ENCODE data around the gene KIF3B.
"Not testable (repeated sequence)": the region's sequence is repeated elsewhere in the genome, so short reads cannot be mapped to it uniquely, and the experiment has no call there.

The KIF3B gene

GRCh38 chr20:32319100-32319499, 41.6 kb downstream of the KIF3B start:
- 93% methylated on average over 2 of the region's 6 CpGs for WGBS (ENCODE audit: insufficient coverage)
- H3K4me1 ChIP-seq (ENCODE audit: control extremely low read depth in 1 of 4, control insufficient read depth in 4 of 4, insufficient read depth in 4 of 4, low read length in 3 of 4) = no peaks in the 10 kb centered on the region
- no peaks in the 10 kb centered on the region for H3K9me3 ChIP-seq (ENCODE audit: control extremely low read depth in 1 of 5, control insufficient read depth in 4 of 5, insufficient read depth in 2 of 5, low read depth in 1 of 5, low read length in 4 of 5)
- ChIA-PET CTCF (no interaction called here), POLR2A (no interaction called here)
- no peak overlapping the region for H3K4me3 ChIP-seq (ENCODE audit: control insufficient read depth in 1 of 7, extremely low read depth in 1 of 7, insufficient read depth in 4 of 7, low read depth in 2 of 7, low read length in 6 of 7)
- peaks cover 4 to 19% (median 17%) of the 10 kb centered on the region in 4 experiments for H3K36me3 ChIP-seq (ENCODE audit: control insufficient read depth in 4 of 4, insufficient read depth in 4 of 4, low read length in 3 of 4)
- no peaks in the 10 kb centered on the region for H3K27me3 ChIP-seq (replicated peaks in 2 of 5; ENCODE audit: control insufficient read depth in 4 of 5, insufficient read depth in 5 of 5, low read length in 4 of 5)
- no peak for DNase-seq
- no peak overlapping the region for H3K27ac ChIP-seq (ENCODE audit: insufficient read depth in 1 of 2, low read depth in 1 of 2, low read length in 2 of 2, poor library complexity in 1 of 2, severe bottlenecking in 2 of 2)

GRCh38 chr20:32320305-32320704, 42.9 kb downstream of the KIF3B start:
- Histone ChIP-seq H3K4me3 (ENCODE audit: control insufficient read depth in 1 of 7, extremely low read depth in 1 of 7, insufficient read depth in 4 of 7, low read depth in 2 of 7, low read length in 6 of 7) (no peak overlapping the region), H3K4me1 (ENCODE audit: control extremely low read depth in 1 of 4, control insufficient read depth in 4 of 4, insufficient read depth in 4 of 4, low read length in 3 of 4) (no peaks in the 10 kb centered on the region), H3K36me3 (ENCODE audit: control insufficient read depth in 4 of 4, insufficient read depth in 4 of 4, low read length in 3 of 4) (peaks cover 4 to 18% (median 14%) of the 10 kb centered on the region in 4 experiments), H3K9me3 (ENCODE audit: control extremely low read depth in 1 of 5, control insufficient read depth in 4 of 5, insufficient read depth in 2 of 5, low read depth in 1 of 5, low read length in 4 of 5) (no peaks in the 10 kb centered on the region), H3K27ac (ENCODE audit: insufficient read depth in 1 of 2, low read depth in 1 of 2, low read length in 2 of 2, poor library complexity in 1 of 2, severe bottlenecking in 2 of 2) (no peak overlapping the region), H3K27me3 (replicated peaks in 2 of 5; ENCODE audit: control insufficient read depth in 4 of 5, insufficient read depth in 5 of 5, low read length in 4 of 5) (no peaks in the 10 kb centered on the region)
- CTCF ChIA-PET = no interaction called here
- POLR2A ChIA-PET = no interaction called here
- WGBS (ENCODE audit: insufficient coverage) = no CpG with 5 or more reads among the region's 1 CpG
- DNase-seq = no peak

DNA sequence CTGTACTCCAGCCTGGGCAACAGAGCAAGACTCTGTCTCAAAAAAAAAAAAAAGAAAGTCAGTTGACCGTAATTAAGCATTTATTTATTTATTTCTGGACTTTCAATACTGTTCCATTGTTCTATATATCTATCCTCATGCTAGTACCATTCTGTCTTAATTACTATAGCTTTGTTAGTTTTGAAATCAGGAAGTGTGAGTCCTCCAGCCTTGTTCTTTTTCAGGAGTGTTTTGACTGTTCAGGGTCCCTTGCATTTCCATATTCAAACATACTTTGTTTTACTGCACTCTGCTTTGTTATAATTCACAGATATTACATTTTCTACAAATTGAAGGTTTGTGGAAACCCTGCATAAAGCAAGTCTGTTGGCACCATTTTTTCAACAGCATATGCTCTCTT, 43.9 kb downstream of the KIF3B start:
- CTCF ChIA-PET = no interaction called here
- Histone ChIP-seq H3K9me3 (ENCODE audit: control extremely low read depth in 1 of 5, control insufficient read depth in 4 of 5, insufficient read depth in 2 of 5, low read depth in 1 of 5, low read length in 4 of 5) (no peaks in the 10 kb centered on the region), H3K36me3 (ENCODE audit: control insufficient read depth in 4 of 4, insufficient read depth in 4 of 4, low read length in 3 of 4) (peaks cover 4 to 16% (median 11%) of the 10 kb centered on the region in 4 experiments), H3K27ac (ENCODE audit: insufficient read depth in 1 of 2, low read depth in 1 of 2, low read length in 2 of 2, poor library complexity in 1 of 2, severe bottlenecking in 2 of 2) (no peak overlapping the region), H3K4me3 (ENCODE audit: control insufficient read depth in 1 of 7, extremely low read depth in 1 of 7, insufficient read depth in 4 of 7, low read depth in 2 of 7, low read length in 6 of 7) (no peak overlapping the region), H3K4me1 (ENCODE audit: control extremely low read depth in 1 of 4, control insufficient read depth in 4 of 4, insufficient read depth in 4 of 4, low read length in 3 of 4) (no peaks in the 10 kb centered on the region), H3K27me3 (replicated peaks in 2 of 5; ENCODE audit: control insufficient read depth in 4 of 5, insufficient read depth in 5 of 5, low read length in 4 of 5) (no peaks in the 10 kb centered on the region)
- POLR2A ChIA-PET = no interaction called here
- no peak for DNase-seq
- WGBS (ENCODE audit: insufficient coverage) = no CpG with 5 or more reads among the region's 1 CpG

DNA sequence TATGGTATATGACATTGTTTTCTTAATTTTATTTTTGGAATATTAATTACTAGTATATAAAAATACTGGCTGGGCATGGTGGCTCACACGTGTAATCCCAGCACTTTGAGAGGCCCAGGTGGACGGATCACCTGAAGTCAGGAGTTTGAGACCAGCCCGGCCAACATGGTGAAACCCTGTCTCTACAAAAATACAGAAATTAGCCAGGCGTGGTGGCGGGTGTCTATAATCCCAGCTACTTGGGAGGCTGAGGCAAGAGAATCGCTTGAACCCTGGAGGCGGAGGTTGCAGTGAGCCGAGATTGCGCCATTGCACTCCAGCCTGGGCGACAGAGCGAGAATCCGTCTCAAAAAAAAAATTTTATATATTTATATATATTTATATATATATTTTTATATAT, 44.8 kb downstream of the KIF3B start:
- H3K4me1 ChIP-seq (ENCODE audit: control extremely low read depth in 1 of 4, control insufficient read depth in 4 of 4, insufficient read depth in 4 of 4, low read length in 3 of 4); H3K27me3 ChIP-seq (replicated peaks in 2 of 5; ENCODE audit: control insufficient read depth in 4 of 5, insufficient read depth in 5 of 5, low read length in 4 of 5); DNase-seq; POLR2A ChIA-PET; H3K4me3 ChIP-seq (ENCODE audit: control insufficient read depth in 1 of 7, extremely low read depth in 1 of 7, insufficient read depth in 4 of 7, low read depth in 2 of 7, low read length in 6 of 7); CTCF ChIA-PET; H3K27ac ChIP-seq (ENCODE audit: insufficient read depth in 1 of 2, low read depth in 1 of 2, low read length in 2 of 2, poor library complexity in 1 of 2, severe bottlenecking in 2 of 2); H3K9me3 ChIP-seq (ENCODE audit: control extremely low read depth in 1 of 5, control insufficient read depth in 4 of 5, insufficient read depth in 2 of 5, low read depth in 1 of 5, low read length in 4 of 5): not testable (repeated sequence)
- H3K36me3 ChIP-seq (ENCODE audit: control insufficient read depth in 4 of 4, insufficient read depth in 4 of 4, low read length in 3 of 4) = peaks cover 0 to 12% (median 8%) of the 10 kb centered on the region in 4 experiments
- WGBS (ENCODE audit: insufficient coverage) = 97% methylated on average over 4 of the region's 12 CpGs

DNA sequence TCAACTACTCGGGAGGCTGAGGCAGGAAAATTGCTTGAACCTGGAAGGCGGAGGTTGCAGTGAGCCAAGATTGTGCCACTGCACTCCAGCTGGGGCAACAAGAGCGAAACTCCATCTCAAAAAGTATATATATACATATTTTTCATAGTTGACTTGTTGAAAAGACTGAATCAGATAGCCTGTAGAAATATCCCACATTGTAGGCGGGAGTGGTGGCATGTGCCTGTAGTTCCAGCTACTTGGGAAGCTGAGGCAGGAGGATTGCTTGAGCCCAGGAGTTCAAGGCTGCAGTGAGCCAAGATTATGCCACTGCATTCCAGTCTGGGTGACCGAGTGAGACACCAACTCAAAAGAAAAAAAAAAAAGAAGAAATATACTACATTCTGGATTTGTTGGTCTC, 46.3 kb downstream of the KIF3B start:
- H3K4me3 ChIP-seq (ENCODE audit: control insufficient read depth in 1 of 7, extremely low read depth in 1 of 7, insufficient read depth in 4 of 7, low read depth in 2 of 7, low read length in 6 of 7); DNase-seq; H3K27me3 ChIP-seq (replicated peaks in 2 of 5; ENCODE audit: control insufficient read depth in 4 of 5, insufficient read depth in 5 of 5, low read length in 4 of 5); H3K27ac ChIP-seq (ENCODE audit: insufficient read depth in 1 of 2, low read depth in 1 of 2, low read length in 2 of 2, poor library complexity in 1 of 2, severe bottlenecking in 2 of 2); H3K9me3 ChIP-seq (ENCODE audit: control extremely low read depth in 1 of 5, control insufficient read depth in 4 of 5, insufficient read depth in 2 of 5, low read depth in 1 of 5, low read length in 4 of 5); POLR2A ChIA-PET; H3K4me1 ChIP-seq (ENCODE audit: control extremely low read depth in 1 of 4, control insufficient read depth in 4 of 4, insufficient read depth in 4 of 4, low read length in 3 of 4): not testable (repeated sequence)
- CTCF ChIA-PET = interaction anchor here (1.0 to 1.5 kb wide), 2 partner anchors 9 to 10 kb away, joined by 3 read pairs; no protein-coding TSS in a partner anchor
- no CpG with 5 or more reads among the region's 5 CpGs for WGBS (ENCODE audit: insufficient coverage)
- peaks cover 0 to 15% (median 7%) of the 10 kb centered on the region in 4 experiments for H3K36me3 ChIP-seq (ENCODE audit: control insufficient read depth in 4 of 4, insufficient read depth in 4 of 4, low read length in 3 of 4)

- Histone ChIP-seq H3K9me3 (ENCODE audit: control extremely low read depth in 1 of 5, control insufficient read depth in 4 of 5, insufficient read depth in 2 of 5, low read depth in 1 of 5, low read length in 4 of 5) (no peaks in the 10 kb centered on the region), H3K36me3 (ENCODE audit: control insufficient read depth in 4 of 4, insufficient read depth in 4 of 4, low read length in 3 of 4) (peaks cover 0 to 18% (median 10%) of the 10 kb centered on the region in 4 experiments), H3K27me3 (replicated peaks in 2 of 5; ENCODE audit: control insufficient read depth in 4 of 5, insufficient read depth in 5 of 5, low read length in 4 of 5) (no peaks in the 10 kb centered on the region), H3K4me3 (ENCODE audit: control insufficient read depth in 1 of 7, extremely low read depth in 1 of 7, insufficient read depth in 4 of 7, low read depth in 2 of 7, low read length in 6 of 7) (no peak overlapping the region), H3K27ac (ENCODE audit: insufficient read depth in 1 of 2, low read depth in 1 of 2, low read length in 2 of 2, poor library complexity in 1 of 2, severe bottlenecking in 2 of 2) (no peak overlapping the region), H3K4me1 (ENCODE audit: control extremely low read depth in 1 of 4, control insufficient read depth in 4 of 4, insufficient read depth in 4 of 4, low read length in 3 of 4) (peaks cover 0 to 5% (median 0%) of the 10 kb centered on the region in 4 experiments)
- DNase-seq = no peak
- ChIA-PET CTCF (interaction anchor here (1.9 kb wide), 1 partner anchor 9 kb away, joined by 5 read pairs; no protein-coding TSS in a partner anchor), POLR2A (no interaction called here)
- 53% methylated on average over 2 of the region's 6 CpGs for WGBS (ENCODE audit: insufficient coverage)
Measured at GRCh38 chr20:32325706-32326503, 48.5 kb downstream of the KIF3B start.

DNA sequence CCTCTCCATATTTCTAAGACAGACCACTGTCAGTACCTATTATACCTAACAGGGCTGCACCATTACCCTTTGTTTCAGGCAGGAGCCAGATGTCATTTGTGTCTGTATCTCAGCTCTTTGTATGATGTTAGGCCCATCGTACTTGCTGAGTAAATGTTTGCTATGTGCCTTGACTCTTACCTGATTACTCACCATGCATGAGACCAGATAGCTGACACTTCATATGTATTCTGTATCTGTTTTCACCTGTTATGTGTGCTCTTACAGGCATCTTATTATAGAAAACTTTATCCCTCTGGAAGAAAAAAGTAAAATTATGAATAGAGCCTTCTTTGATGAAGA, 49.0 kb downstream of the KIF3B start:
- CTCF ChIA-PET = interaction anchor here (1.9 kb wide), 1 partner anchor 9 kb away, joined by 5 read pairs; no protein-coding TSS in a partner anchor

More for the DNA sequence above, 49.0 kb downstream of the KIF3B start:
- Histone ChIP-seq H3K27ac (ENCODE audit: insufficient read depth in 1 of 2, low read depth in 1 of 2, low read length in 2 of 2, poor library complexity in 1 of 2, severe bottlenecking in 2 of 2) (no peak overlapping the region), H3K4me1 (ENCODE audit: control extremely low read depth in 1 of 4, control insufficient read depth in 4 of 4, insufficient read depth in 4 of 4, low read length in 3 of 4) (peaks cover 0 to 11% (median 0%) of the 10 kb centered on the region in 4 experiments), H3K27me3 (replicated peaks in 2 of 5; ENCODE audit: control insufficient read depth in 4 of 5, insufficient read depth in 5 of 5, low read length in 4 of 5) (no peaks in the 10 kb centered on the region), H3K4me3 (ENCODE audit: control insufficient read depth in 1 of 7, extremely low read depth in 1 of 7, insufficient read depth in 4 of 7, low read depth in 2 of 7, low read length in 6 of 7) (no peak overlapping the region), H3K36me3 (ENCODE audit: control insufficient read depth in 4 of 4, insufficient read depth in 4 of 4, low read length in 3 of 4) (peaks cover 4 to 24% (median 11%) of the 10 kb centered on the region in 4 experiments), H3K9me3 (ENCODE audit: control extremely low read depth in 1 of 5, control insufficient read depth in 4 of 5, insufficient read depth in 2 of 5, low read depth in 1 of 5, low read length in 4 of 5) (no peaks in the 10 kb centered on the region)
- WGBS (ENCODE audit: insufficient coverage) = 67% methylated on average over 1 of the region's 1 CpG
- POLR2A ChIA-PET = no interaction called here
- no peak for DNase-seq
